Neuronal stem cell (in vitro differentiated cells): Measurements from ENCODE around the gene EXOC6.

Source experiments
- DNase-seq: peaks from one replicate; pipeline ENCODE4 v3.0.0-alpha.2; 2013; ENCODE audit warnings: low spot score
- H2AFZ ChIP-seq: one replicate; pipeline ENCODE4 v1.6.1; 2013; ENCODE audit warnings: mild to moderate bottlenecking, low read length, inconsistent platforms
- H2AK5ac ChIP-seq: 2 replicates; pipeline ENCODE4 v1.6.1; 2013; ENCODE audit warnings: low read depth, mild to moderate bottlenecking, inconsistent platforms, low read length, moderate library complexity, mixed read lengths
- H2BK120ac ChIP-seq: 2 replicates; pipeline ENCODE4 v1.6.1; 2013; ENCODE audit warnings: low read depth, mild to moderate bottlenecking, inconsistent platforms, low read length, moderate library complexity, mixed read lengths
- H2BK12ac ChIP-seq: one replicate; pipeline ENCODE4 v1.6.1; 2013; ENCODE audit warnings: low read length, inconsistent platforms
- H2BK15ac ChIP-seq: 2 replicates; pipeline ENCODE4 v1.6.1; 2013; ENCODE audit warnings: mild to moderate bottlenecking, low read length, inconsistent platforms, mixed read lengths
- H2BK5ac ChIP-seq: one replicate; pipeline ENCODE4 v1.6.1; 2013; ENCODE audit warnings: inconsistent platforms, mild to moderate bottlenecking, low read length, moderate library complexity
- H3K14ac ChIP-seq: one replicate; pipeline ENCODE4 v1.6.1; 2013; ENCODE audit warnings: low read length, inconsistent platforms
- H3K18ac ChIP-seq: 2 replicates; pipeline ENCODE4 v1.6.1; 2013; ENCODE audit warnings: low read length, inconsistent platforms
- H3K23ac ChIP-seq: 2 replicates; pipeline ENCODE4 v1.6.1; 2013; ENCODE audit warnings: low read depth, mild to moderate bottlenecking, mixed read lengths, low read length, inconsistent platforms; ENCODE audit not compliant: poor library complexity
- H3K27ac ChIP-seq: replicated peaks from 3 replicates; pipeline ENCODE4 v1.5.1; 2013; ENCODE audit warnings: low read length, inconsistent platforms
- H3K27me3 ChIP-seq, 3 experiments: 2 replicates each; pipeline ENCODE4 v1.6.1; 2013; ENCODE audit warnings: low read length in 3 of 3, mild to moderate bottlenecking in 2 of 3, inconsistent platforms in 1 of 3, low read depth in 1 of 3, mixed read lengths in 1 of 3, moderate library complexity in 1 of 3; ENCODE audit not compliant: control insufficient read depth in 3 of 3, insufficient read depth in 3 of 3
- H3K36me3 ChIP-seq, 2 donors: replicated peaks in 1 of 2; 2 replicates each; pipeline ENCODE4 v1.6.1; 2013; ENCODE audit warnings: low read length in 2 of 2; ENCODE audit not compliant: control insufficient read depth in 2 of 2, insufficient read depth in 2 of 2
- H3K4ac ChIP-seq: 2 replicates; pipeline ENCODE4 v1.6.1; 2013; ENCODE audit warnings: inconsistent platforms, mild to moderate bottlenecking, low read length, moderate library complexity
- H3K4me1 ChIP-seq, 2 donors: 1 replicate in 1 of 2; 2 replicates in 1 of 2; pipeline ENCODE4 v1.6.1; 2013; ENCODE audit warnings: low read length in 2 of 2, low read depth in 1 of 2; ENCODE audit not compliant: control insufficient read depth in 2 of 2, insufficient read depth in 1 of 2
- H3K4me2 ChIP-seq: one replicate; pipeline ENCODE4 v1.6.1; 2013; ENCODE audit warnings: mild to moderate bottlenecking, low read length, inconsistent platforms; ENCODE audit not compliant: insufficient read depth, poor library complexity, severe bottlenecking
- H3K4me3 ChIP-seq, 2 donors: 2 replicates each; pipeline ENCODE4 v1.5.1; 2013; ENCODE audit warnings: low read length in 2 of 2, mild to moderate bottlenecking in 2 of 2, inconsistent platforms in 1 of 2, moderate library complexity in 1 of 2
- H3K79me1 ChIP-seq: one replicate; pipeline ENCODE4 v1.6.1; 2013; ENCODE audit warnings: low read depth, mild to moderate bottlenecking, inconsistent platforms, low read length, moderate library complexity
- H3K9ac ChIP-seq: one replicate; pipeline ENCODE4 v1.6.1; 2013; ENCODE audit warnings: mild to moderate bottlenecking, low read depth, low read length, inconsistent platforms; ENCODE audit not compliant: poor library complexity
- H3K9me3 ChIP-seq, 2 donors: replicated peaks in 1 of 2; 2 replicates each; pipeline versions ENCODE3 to v1.6.1; 2013; ENCODE audit warnings: low read length in 2 of 2, mild to moderate bottlenecking in 2 of 2, inconsistent platforms in 1 of 2, low read depth in 1 of 2, mixed read lengths in 1 of 2, moderate library complexity in 1 of 2; ENCODE audit not compliant: control insufficient read depth in 2 of 2, insufficient read depth in 1 of 2
- H4K8ac ChIP-seq: one replicate; pipeline ENCODE4 v1.6.1; 2013; ENCODE audit warnings: low read depth, mild to moderate bottlenecking, inconsistent platforms, low read length, moderate library complexity
- H4K91ac ChIP-seq: one replicate; pipeline ENCODE4 v1.6.1; 2013; ENCODE audit warnings: low read length, low read depth, mild to moderate bottlenecking, inconsistent platforms; ENCODE audit not compliant: poor library complexity
- WGBS, 2 donors: extraction: QIAGEN DNeasy Blood & Tissue Kit; methylation state at CpG; one replicate each; pipeline ENCODE4 v1.1.7; 2013; ENCODE audit warnings: missing lambda C conversion rate in 2 of 2, mixed read lengths in 1 of 2; ENCODE audit not compliant: insufficient read length in 2 of 2, insufficient replicate concordance in 1 of 2; ENCODE audit errors: extremely low coverage in 2 of 2; 5-methylcytosine and 5-hydroxymethylcytosine counted together

Gene EXOC6

GRCh38 chr10:92801978-92802872, 46.1 kb upstream of the EXOC6 start:
- H3K4me3 ChIP-seq, result no peak overlapping the region
- no peak overlapping the region for H2BK5ac ChIP-seq
- no peaks in the 10 kb centered on the region for H3K79me1 ChIP-seq
- H3K4me2 ChIP-seq, result no peak overlapping the region
- no peak overlapping the region for H2AK5ac ChIP-seq
- no peak overlapping the region for H2BK15ac ChIP-seq
- H3K4me1 ChIP-seq, result peaks cover 0 to 2% of the 10 kb centered on the region in 2 donors
- no peak overlapping the region for H2BK12ac ChIP-seq
- no peak overlapping the region for H3K27ac ChIP-seq
- H4K91ac ChIP-seq, result no peak overlapping the region
- H3K18ac ChIP-seq, result no peak overlapping the region
- no peak overlapping the region for H3K14ac ChIP-seq
- H3K36me3 ChIP-seq, result no peaks in the 10 kb centered on the region
- H2AFZ ChIP-seq, result no peak overlapping the region
- WGBS, 2 donors, result no CpG with 5 or more reads among the region's 9 CpGs
- H3K4ac ChIP-seq, result no peak overlapping the region
- no peaks in the 10 kb centered on the region for H3K9me3 ChIP-seq
- no peak overlapping the region for H3K23ac ChIP-seq
- H3K9ac ChIP-seq, result no peak overlapping the region
- no peak overlapping the region for H2BK120ac ChIP-seq
- DNase-seq, result no peak
- no peak overlapping the region for H4K8ac ChIP-seq
- H3K27me3 ChIP-seq, result no peaks in the 10 kb centered on the region

- H3K18ac ChIP-seq, result peak overlapping the region; percentile 5
- H2BK5ac ChIP-seq, result no peak overlapping the region
- no peak overlapping the region for H2BK15ac ChIP-seq
- no peak overlapping the region for H4K8ac ChIP-seq
- WGBS, 2 donors, result no CpG with 5 or more reads among the region's 3 CpGs
- no peak overlapping the region for H2BK120ac ChIP-seq
- peak overlapping the region; percentile 45 for H3K27ac ChIP-seq
- H3K9me3 ChIP-seq, result no peaks in the 10 kb centered on the region
- no peak overlapping the region for H2AK5ac ChIP-seq
- no peak for DNase-seq
- H3K14ac ChIP-seq, result no peak overlapping the region
- no peak overlapping the region for H4K91ac ChIP-seq
- H3K4me1 ChIP-seq, result peaks cover 8 to 11% of the 10 kb centered on the region in 2 donors
- no peaks in the 10 kb centered on the region for H3K79me1 ChIP-seq
- H3K4me3 ChIP-seq, result no peak overlapping the region
- H3K4ac ChIP-seq, result no peak overlapping the region
- H2AFZ ChIP-seq, result no peak overlapping the region
- H3K36me3 ChIP-seq, result no peaks in the 10 kb centered on the region
- no peak overlapping the region for H3K4me2 ChIP-seq
- no peak overlapping the region for H3K9ac ChIP-seq
- H2BK12ac ChIP-seq, result no peak overlapping the region
- H3K23ac ChIP-seq, result no peak overlapping the region
- H3K27me3 ChIP-seq, result no peaks in the 10 kb centered on the region
Measured at GRCh38 chr10:92809840-92810239, 38.5 kb upstream of the EXOC6 start.

- no peak overlapping the region for H2BK12ac ChIP-seq
- no peak overlapping the region for H3K4ac ChIP-seq
- H3K14ac ChIP-seq, result no peak overlapping the region
- no peaks in the 10 kb centered on the region for H3K79me1 ChIP-seq
- H2AK5ac ChIP-seq, result no peak overlapping the region
- H2BK120ac ChIP-seq, result no peak overlapping the region
- H2BK15ac ChIP-seq, result no peak overlapping the region
- no CpG with 5 or more reads among the region's 4 CpGs for WGBS, 2 donors
- H3K9ac ChIP-seq, result no peak overlapping the region
- H2BK5ac ChIP-seq, result no peak overlapping the region
- H3K27me3 ChIP-seq, result no peaks in the 10 kb centered on the region
- no peak overlapping the region for H3K23ac ChIP-seq
- no peak overlapping the region for H4K8ac ChIP-seq
- no peak overlapping the region for H2AFZ ChIP-seq
- DNase-seq, result no peak
- peaks cover 8 to 11% of the 10 kb centered on the region in 2 donors for H3K4me1 ChIP-seq
- no peak overlapping the region for H4K91ac ChIP-seq
- H3K4me3 ChIP-seq, result no peak overlapping the region
- no peak overlapping the region for H3K27ac ChIP-seq
- no peak overlapping the region for H3K18ac ChIP-seq
- H3K36me3 ChIP-seq, result no peaks in the 10 kb centered on the region
- H3K9me3 ChIP-seq, result no peaks in the 10 kb centered on the region
- no peak overlapping the region for H3K4me2 ChIP-seq
Measured at GRCh38 chr10:92810934-92811532, 37.3 kb upstream of the EXOC6 start.

GRCh38 chr10:92811986-92812385, 36.3 kb upstream of the EXOC6 start:
- peak; percentile 29 for DNase-seq
- Histone ChIP-seq H3K18ac (no peak overlapping the region), H3K36me3 (no peaks in the 10 kb centered on the region), H3K27ac (no peak overlapping the region), H2BK12ac (no peak overlapping the region), H2AK5ac (no peak overlapping the region), H4K8ac (no peak overlapping the region), H3K9ac (no peak overlapping the region), H3K4me1 (peaks cover 8 to 11% of the 10 kb centered on the region in 2 donors), H4K91ac (no peak overlapping the region), H3K23ac (no peak overlapping the region), H3K4me2 (no peak overlapping the region), H3K79me1 (no peaks in the 10 kb centered on the region), H2AFZ (no peak overlapping the region), H2BK15ac (no peak overlapping the region), H2BK120ac (no peak overlapping the region), H2BK5ac (no peak overlapping the region), H3K9me3 (no peaks in the 10 kb centered on the region), H3K4ac (no peak overlapping the region), H3K4me3 (no peak overlapping the region), H3K14ac (no peak overlapping the region), H3K27me3 (no peaks in the 10 kb centered on the region)
- WGBS, 2 donors, result no CpG with 5 or more reads among the region's 1 CpG
